K562 (cell line): ENCODE results near the gene PGM5. TPM values are rescaled to one million over a fixed set of nuclear protein-coding genes. Genes with fewer than 3 reads are reported as not detected.

Source experiments
- ATAC-seq: fragments of 200-7000 bp; cut with Tn5 transposase; 3 replicates; pipeline ENCODE4 v1.9.1; 2020; ENCODE audit warnings: moderate library complexity
- BruUV-seq: library from RNA; stranded (reverse); fragments of 400-500 nt; replicated peaks from 2 replicates; lab custom pipeline; 2021; lab: Mats Ljungman, UMichigan
- CTCF ChIA-PET: fragments of 300-600 bp; formaldehyde crosslinking; extraction: SDS; loops from one replicate; lab custom pipeline; 2021; ENCODE audit warnings: low intra/inter-chr PET ratio; lab: Yijun Ruan, JAX
- POLR2A ChIA-PET: fragments of 300-600, 350-650 bp; sonication (Branson Sonifier 250); formaldehyde crosslinking; extraction: SDS; loops from one replicate; lab custom pipeline; 2021; ENCODE audit warnings: antibody characterized with exemption, inconsistent platforms; lab: Yijun Ruan, JAX
- DNase-seq, 4 experiments: peaks; one replicate each; pipeline versions ENCODE4 v3.0.0 to v3.0.0-alpha.2; 2011 to 2018; ENCODE audit warnings: low spot score in 3 of 4, mixed read lengths in 3 of 4; ENCODE audit errors: extremely low read depth in 1 of 4
- FAIRE-seq: peaks from 2 replicates; lab custom pipeline; 2011; peaks lifted over from hg19 to GRCh38; lab: Jason Lieb, UNC
- H2AFZ ChIP-seq: 2 replicates; pipeline ENCODE4 v1.6.0; 2011; ENCODE audit warnings: low read depth, low read length, control low read depth, inconsistent platforms
- H3K27ac ChIP-seq: fragments of 200-600 bp; 3 replicates; pipeline ENCODE4 v1.8.0; 2011; ENCODE audit warnings: low read depth, mild to moderate bottlenecking, control low read depth, inconsistent platforms, low read length, moderate library complexity, mixed read lengths; ENCODE audit errors: extremely low read depth
- H3K27me3 ChIP-seq, 2 experiments: fragments of 300-600 bp in 1 of 2; 2 replicates in 1 of 2; 3 replicates in 1 of 2; pipeline versions ENCODE4 v1.6.0 to v1.8.0; 2011; ENCODE audit warnings: inconsistent platforms in 2 of 2, low read length in 2 of 2, mild to moderate bottlenecking in 1 of 2, mixed read lengths in 1 of 2, moderate library complexity in 1 of 2; ENCODE audit not compliant: control insufficient read depth in 2 of 2, insufficient read depth in 2 of 2
- H3K36me3 ChIP-seq: fragments of 300-600 bp; 3 replicates; pipeline ENCODE4 v1.8.0; 2011; ENCODE audit warnings: mild to moderate bottlenecking, low read length, inconsistent platforms; ENCODE audit not compliant: control insufficient read depth, insufficient read depth
- H3K4me1 ChIP-seq, 2 experiments: fragments of 200-600 bp in 1 of 2; replicated peaks in 1 of 2; 2 replicates in 1 of 2; 3 replicates in 1 of 2; pipeline versions ENCODE4 v1.5.1 to v1.8.0; 2011; ENCODE audit warnings: inconsistent platforms in 2 of 2, low read length in 2 of 2, mild to moderate bottlenecking in 1 of 2, mixed read lengths in 1 of 2, moderate library complexity in 1 of 2; ENCODE audit not compliant: control insufficient read depth in 2 of 2, insufficient read depth in 2 of 2
- H3K4me2 ChIP-seq: 2 replicates; pipeline ENCODE4 v1.6.1; 2011; ENCODE audit warnings: low read length, control low read depth, inconsistent platforms, mixed read lengths; ENCODE audit not compliant: insufficient read depth
- H3K4me3 ChIP-seq: fragments of 200-600 bp; sonication (generic), shearing (Covaris generic); 2 replicates; pipeline ENCODE4 v1.5.1; 2016; ENCODE audit warnings: control low read depth, inconsistent platforms
- H3K79me2 ChIP-seq: fragments of 200-600 bp; 3 replicates; pipeline ENCODE4 v1.8.0; 2011; ENCODE audit warnings: low read length, inconsistent platforms; ENCODE audit not compliant: control insufficient read depth, insufficient read depth
- H3K9ac ChIP-seq, 2 experiments: 2 replicates each; pipeline versions ENCODE4 v1.6.0 to v1.6.1; 2011; ENCODE audit warnings: low read depth in 2 of 2, low read length in 2 of 2, control low read depth in 1 of 2, inconsistent platforms in 1 of 2, mild to moderate bottlenecking in 1 of 2, mixed read lengths in 1 of 2; ENCODE audit not compliant: insufficient read depth in 1 of 2
- H3K9me1 ChIP-seq: one replicate; pipeline ENCODE4 v1.6.0; 2011; ENCODE audit warnings: inconsistent platforms, mild to moderate bottlenecking, low read length, moderate library complexity; ENCODE audit not compliant: control insufficient read depth, insufficient read depth
- H3K9me3 ChIP-seq: replicated peaks from 2 replicates; pipeline ENCODE4 v1.5.1; 2011; ENCODE audit warnings: low read depth, low read length, inconsistent platforms; ENCODE audit not compliant: control insufficient read depth, insufficient read depth
- H4K20me1 ChIP-seq: replicated peaks from 2 replicates; pipeline ENCODE4 v1.6.1; 2011; ENCODE audit warnings: low read length, inconsistent platforms, mixed read lengths; ENCODE audit not compliant: control insufficient read depth, insufficient read depth
- CREB1 ChIP-seq, 2 experiments: sonication (generic) in 1 of 2; formaldehyde crosslinking in 1 of 2; IDR thresholded peaks; 2 replicates each; pipeline versions ENCODE4 v1.6.1 to v1.8.0; 2012 to 2022; ENCODE audit warnings: inconsistent platforms in 1 of 2, mild to moderate bottlenecking in 1 of 2, missing genetic modification reagents in 1 of 2, moderate library complexity in 1 of 2
- DIDO1 ChIP-seq: fragments of 450-650 bp; IDR thresholded peaks from 2 replicates; pipeline ENCODE4 v1.6.1; 2016; ENCODE audit warnings: low read depth, missing biosample characterization, missing genetic modification characterization
- ETV5 ChIP-seq: sonication (generic); formaldehyde crosslinking; IDR thresholded peaks from 2 replicates; pipeline ENCODE4 v1.4.0; 2020; ENCODE audit warnings: low read depth, mild to moderate bottlenecking, missing genetic modification reagents
- GTF2B ChIP-seq: IDR thresholded peaks from 2 replicates; pipeline ENCODE4 v1.6.1; 2011; ENCODE audit not compliant: insufficient read length; ENCODE audit errors: extremely low read depth
- LEF1 ChIP-seq: fragments of 450-650 bp; IDR thresholded peaks from 2 replicates; pipeline ENCODE4 v1.6.1; 2016; ENCODE audit warnings: mild to moderate bottlenecking
- NFXL1 ChIP-seq: fragments of 450-650 bp; formaldehyde crosslinking; IDR thresholded peaks from 2 replicates; pipeline ENCODE4 v1.4.0; 2021; ENCODE audit warnings: mild to moderate bottlenecking
- SMAD4 ChIP-seq: fragments of 250-450 bp; sonication (Bioruptor Pico); conservative IDR thresholded peaks from 2 replicates; pipeline ENCODE4 v1.8.0; 2021; ENCODE audit warnings: inconsistent platforms, mild to moderate bottlenecking, moderate library complexity
- TRIM28 ChIP-seq: fragments of 450-650 bp; IDR thresholded peaks from 2 replicates; pipeline ENCODE4 v1.6.1; 2017
- USF2 ChIP-seq: sonication (generic); formaldehyde crosslinking; IDR thresholded peaks from 2 replicates; pipeline ENCODE4 v1.5.0; 2020; ENCODE audit warnings: missing genetic modification reagents
- ZNF143 ChIP-seq: sonication (generic); formaldehyde crosslinking; IDR thresholded peaks from 2 replicates; pipeline ENCODE4 v1.9.0; 2022; ENCODE audit warnings: mild to moderate bottlenecking, missing genetic modification reagents
- ZNF431 ChIP-seq: sonication (generic); formaldehyde crosslinking; IDR thresholded peaks from 2 replicates; pipeline ENCODE4 v1.8.0; 2022; ENCODE audit warnings: mild to moderate bottlenecking, missing genetic modification reagents
- WGBS: fragments of 100-300 bp; shearing (Covaris generic); methylation state at CpG from one replicate; pipeline ENCODE4 v1.1.6; 2016; ENCODE audit warnings: low coverage, mixed read lengths; ENCODE audit not compliant: insufficient coverage; ENCODE audit errors: missing lambda C conversion rate; 5-methylcytosine and 5-hydroxymethylcytosine counted together
- in situ Hi-C: fragments of 300-500 bp; cut with MboI; formaldehyde crosslinking; loops from 4 replicates; pipeline ENCODE4 v1.15.0; 2018; ENCODE audit warnings: inconsistent platforms, mixed read lengths
- intact Hi-C: fragments of 100-400 bp; cut with micrococcal nuclease; formaldehyde crosslinking; loops from 2 replicates; pipeline ENCODE4 v1.14.2; 2022
- polyA plus RNA-seq, 8 experiments: library from polyadenylated mRNA; depleted of rRNA in 4 of 8; stranded (reverse) in 5 of 8; unstranded in 3 of 8; fragments of >200 nt; fragmentation: Nextera tagmentation in 2 of 8; fragmentation: Illumina TruSeq in 1 of 8; extraction: Ambion mirVana in 2 of 8; extraction: Trizol in 1 of 8; gene quantifications; 2 replicates each; pipeline versions ENCODE4 v1.2.1 to v1.2.3, GENCODE V29; 2011 to 2014; ENCODE audit warnings: inconsistent platforms in 1 of 8, missing spikeins in 1 of 8
- total RNA-seq, 7 experiments: library from RNA; depleted of rRNA in 6 of 7; stranded (reverse); fragments of >200 nt in 6 of 7; fragmentation: Illumina TruSeq in 2 of 7; extraction: Trizol in 2 of 7; gene quantifications; 2 replicates each; pipeline versions ENCODE4 v1.2.1 to v1.2.3, GENCODE V29; 2011 to 2021; ENCODE audit warnings: low replicate concordance in 1 of 7
- TF ChIP-seq, protein P1 (sequence below): fragments of 250-450 bp; sonication (Bioruptor Pico); IDR thresholded peaks from 2 replicates; pipeline ENCODE4 v1.4.0; 2020
- TF ChIP-seq, protein P2 (sequence below): fragments of 450-650 bp; IDR thresholded peaks from 2 replicates; pipeline ENCODE4 v1.6.1; 2017; ENCODE audit warnings: mild to moderate bottlenecking, moderate library complexity
- TF ChIP-seq, protein P3 (sequence below), 2 experiments: fragments of 450-650 bp in 1 of 2; sonication (generic) in 1 of 2; formaldehyde crosslinking; conservative IDR thresholded peaks; 2 replicates each; pipeline versions ENCODE4 v1.4.0 to v1.8.1; 2020 to 2022; ENCODE audit warnings: mild to moderate bottlenecking in 1 of 2, missing genetic modification reagents in 1 of 2

The PGM5 gene
- total and polyA plus RNA-seq, 9 of the 15 experiments (the other 6 are each of a cell fraction or from before 2014, with no cell fraction given), result 0.03 to 0.24 (median 0.15) TPM; not detected in 1

DNA sequence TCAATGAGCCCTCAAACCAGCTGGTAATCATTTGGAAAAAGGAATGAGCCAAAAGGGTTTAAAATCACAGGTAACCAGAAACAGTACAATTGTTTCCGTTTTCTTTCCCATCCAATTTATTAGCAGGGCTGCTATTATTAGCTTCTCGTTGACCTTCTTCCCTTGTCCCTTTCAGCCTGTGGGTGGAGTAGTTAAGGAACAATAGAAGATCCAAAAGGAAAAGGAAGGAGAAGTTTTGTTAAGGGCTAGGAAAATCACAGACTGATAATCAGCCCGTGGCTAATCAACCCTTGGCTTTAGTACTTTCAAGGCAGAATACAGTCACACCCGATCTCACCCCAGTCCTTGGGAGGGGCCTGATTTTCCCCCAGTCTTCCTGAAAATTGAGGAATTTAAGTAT lies 145.9 kb downstream of the PGM5 start:
- no peaks in the 10 kb centered on the region; a peak in 1 of 5 replicates for H3K27me3 ChIP-seq
- no peaks in the 10 kb centered on the region for H3K36me3 ChIP-seq
- no TSS peak for BruUV-seq
- POLR2A ChIA-PET, result no interaction called here
- in situ Hi-C loops (no loop called here), intact Hi-C loops (no loop called here)
- H3K27ac ChIP-seq, result no peak overlapping the region
- H3K4me1 ChIP-seq, result no peaks in the 10 kb centered on the region; a peak in 1 of 5 replicates
- WGBS, result 0% methylated on average over 4 of the region's 4 CpGs
- no peak overlapping the region for H3K4me2 ChIP-seq
- ATAC-seq (no peak), DNase-seq (no peak), FAIRE-seq (no peak)
- no peak overlapping the region for H3K9ac ChIP-seq
- H3K9me1 ChIP-seq, result no peaks in the 10 kb centered on the region
- H3K79me2 ChIP-seq, result no peaks in the 10 kb centered on the region
- H2AFZ ChIP-seq, result no peak overlapping the region
- H3K9me3 ChIP-seq, result no peaks in the 10 kb centered on the region
- CTCF ChIA-PET, result no interaction called here
- no peaks in the 10 kb centered on the region for H4K20me1 ChIP-seq
- H3K4me3 ChIP-seq, result no peak overlapping the region
- TF ChIP-seq SMAD4 (CRISPR knock-in tag) (no peak), ZNF431 (CRISPR knock-in tag) (no peak), ETV5 (CRISPR knock-in tag) (no peak), TRIM28 (no peak), DIDO1 (tag) (no peak), NFXL1 (CRISPR knock-in tag) (no peak), ZNF143 (CRISPR knock-in tag) (no peak), CREB1 (IDR thresholded peaks at IDR 0.05) (no peak), CREB1 (CRISPR knock-in tag; IDR thresholded peaks at IDR 0.05) (no peak), LEF1 (no peak), USF2 (CRISPR knock-in tag) (no peak), GTF2B (no peak)
- TF ChIP-seq, protein P1, sequence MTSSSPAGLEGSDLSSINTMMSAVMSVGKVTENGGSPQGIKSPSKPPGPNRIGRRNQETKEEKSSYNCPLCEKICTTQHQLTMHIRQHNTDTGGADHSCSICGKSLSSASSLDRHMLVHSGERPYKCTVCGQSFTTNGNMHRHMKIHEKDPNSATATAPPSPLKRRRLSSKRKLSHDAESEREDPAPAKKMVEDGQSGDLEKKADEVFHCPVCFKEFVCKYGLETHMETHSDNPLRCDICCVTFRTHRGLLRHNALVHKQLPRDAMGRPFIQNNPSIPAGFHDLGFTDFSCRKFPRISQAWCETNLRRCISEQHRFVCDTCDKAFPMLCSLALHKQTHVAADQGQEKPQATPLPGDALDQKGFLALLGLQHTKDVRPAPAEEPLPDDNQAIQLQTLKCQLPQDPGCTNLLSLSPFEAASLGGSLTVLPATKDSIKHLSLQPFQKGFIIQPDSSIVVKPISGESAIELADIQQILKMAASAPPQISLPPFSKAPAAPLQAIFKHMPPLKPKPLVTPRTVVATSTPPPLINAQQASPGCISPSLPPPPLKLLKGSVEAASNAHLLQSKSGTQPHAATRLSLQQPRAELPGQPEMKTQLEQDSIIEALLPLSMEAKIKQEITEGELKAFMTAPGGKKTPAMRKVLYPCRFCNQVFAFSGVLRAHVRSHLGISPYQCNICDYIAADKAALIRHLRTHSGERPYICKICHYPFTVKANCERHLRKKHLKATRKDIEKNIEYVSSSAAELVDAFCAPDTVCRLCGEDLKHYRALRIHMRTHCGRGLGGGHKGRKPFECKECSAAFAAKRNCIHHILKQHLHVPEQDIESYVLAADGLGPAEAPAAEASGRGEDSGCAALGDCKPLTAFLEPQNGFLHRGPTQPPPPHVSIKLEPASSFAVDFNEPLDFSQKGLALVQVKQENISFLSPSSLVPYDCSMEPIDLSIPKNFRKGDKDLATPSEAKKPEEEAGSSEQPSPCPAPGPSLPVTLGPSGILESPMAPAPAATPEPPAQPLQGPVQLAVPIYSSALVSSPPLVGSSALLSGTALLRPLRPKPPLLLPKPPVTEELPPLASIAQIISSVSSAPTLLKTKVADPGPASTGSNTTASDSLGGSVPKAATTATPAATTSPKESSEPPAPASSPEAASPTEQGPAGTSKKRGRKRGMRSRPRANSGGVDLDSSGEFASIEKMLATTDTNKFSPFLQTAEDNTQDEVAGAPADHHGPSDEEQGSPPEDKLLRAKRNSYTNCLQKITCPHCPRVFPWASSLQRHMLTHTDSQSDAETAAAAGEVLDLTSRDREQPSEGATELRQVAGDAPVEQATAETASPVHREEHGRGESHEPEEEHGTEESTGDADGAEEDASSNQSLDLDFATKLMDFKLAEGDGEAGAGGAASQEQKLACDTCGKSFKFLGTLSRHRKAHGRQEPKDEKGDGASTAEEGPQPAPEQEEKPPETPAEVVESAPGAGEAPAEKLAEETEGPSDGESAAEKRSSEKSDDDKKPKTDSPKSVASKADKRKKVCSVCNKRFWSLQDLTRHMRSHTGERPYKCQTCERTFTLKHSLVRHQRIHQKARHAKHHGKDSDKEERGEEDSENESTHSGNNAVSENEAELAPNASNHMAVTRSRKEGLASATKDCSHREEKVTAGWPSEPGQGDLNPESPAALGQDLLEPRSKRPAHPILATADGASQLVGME (CRISPR knock-in tag), result no peak
- TF ChIP-seq, protein P2, sequence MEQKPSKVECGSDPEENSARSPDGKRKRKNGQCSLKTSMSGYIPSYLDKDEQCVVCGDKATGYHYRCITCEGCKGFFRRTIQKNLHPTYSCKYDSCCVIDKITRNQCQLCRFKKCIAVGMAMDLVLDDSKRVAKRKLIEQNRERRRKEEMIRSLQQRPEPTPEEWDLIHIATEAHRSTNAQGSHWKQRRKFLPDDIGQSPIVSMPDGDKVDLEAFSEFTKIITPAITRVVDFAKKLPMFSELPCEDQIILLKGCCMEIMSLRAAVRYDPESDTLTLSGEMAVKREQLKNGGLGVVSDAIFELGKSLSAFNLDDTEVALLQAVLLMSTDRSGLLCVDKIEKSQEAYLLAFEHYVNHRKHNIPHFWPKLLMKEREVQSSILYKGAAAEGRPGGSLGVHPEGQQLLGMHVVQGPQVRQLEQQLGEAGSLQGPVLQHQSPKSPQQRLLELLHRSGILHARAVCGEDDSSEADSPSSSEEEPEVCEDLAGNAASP, result no peak
- TF ChIP-seq, protein P3, sequence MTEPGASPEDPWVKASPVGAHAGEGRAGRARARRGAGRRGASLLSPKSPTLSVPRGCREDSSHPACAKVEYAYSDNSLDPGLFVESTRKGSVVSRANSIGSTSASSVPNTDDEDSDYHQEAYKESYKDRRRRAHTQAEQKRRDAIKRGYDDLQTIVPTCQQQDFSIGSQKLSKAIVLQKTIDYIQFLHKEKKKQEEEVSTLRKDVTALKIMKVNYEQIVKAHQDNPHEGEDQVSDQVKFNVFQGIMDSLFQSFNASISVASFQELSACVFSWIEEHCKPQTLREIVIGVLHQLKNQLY (CRISPR knock-in tag; conservative IDR thresholded peaks at IDR 0.05), result no peak
